Stimulated activated memory B cell treated with anti-CD40 and anti-IgM and Interleukin-4, amounts not matched to agents 10 μg/mL and 1 μg/mL and 100 μg/mL, for 72 hours (primary cell): Measurements from ENCODE around the gene RAI1.
"Not testable (repeated sequence)": the region's sequence is repeated elsewhere in the genome, so short reads cannot be mapped to it uniquely, and the experiment has no call there.

ENCODE experiments used
- ATAC-seq: fragments of 150-1000 bp; cut with Tn5 transposase; 2 replicates; pipeline ENCODE4 v1.10.0; 2021
- H3K27ac Mint-ChIP-seq: one replicate; pipeline ENCODE4 v1.8.0; 2022; ENCODE audit warnings: mild to moderate bottlenecking, mixed read lengths
- H3K27me3 Mint-ChIP-seq: one replicate; pipeline ENCODE4 v1.8.0; 2022; ENCODE audit warnings: mixed read lengths
- H3K36me3 Mint-ChIP-seq: one replicate; pipeline ENCODE4 v1.8.0; 2022; ENCODE audit warnings: mixed read lengths
- H3K4me1 Mint-ChIP-seq: one replicate; pipeline ENCODE4 v1.8.0; 2022; ENCODE audit warnings: mixed read lengths
- H3K4me3 Mint-ChIP-seq: one replicate; pipeline ENCODE4 v1.8.0; 2022; ENCODE audit warnings: mild to moderate bottlenecking, moderate library complexity, mixed read lengths
- H3K9me3 Mint-ChIP-seq: one replicate; pipeline ENCODE4 v1.8.0; 2022; ENCODE audit warnings: mixed read lengths

Gene RAI1

GRCh38 chr17:17797119-17797809, 116.0 kb downstream of the RAI1 start:
- no peaks in the 10 kb centered on the region for H3K9me3 Mint-ChIP-seq
- H3K36me3 Mint-ChIP-seq: peaks cover 48% of the 10 kb centered on the region
- no peak for ATAC-seq
- peaks cover 19% of the 10 kb centered on the region for H3K4me1 Mint-ChIP-seq
- H3K27me3 Mint-ChIP-seq: no peaks in the 10 kb centered on the region
- no peak overlapping the region for H3K4me3 Mint-ChIP-seq
- H3K27ac Mint-ChIP-seq: no peak overlapping the region

DNA sequence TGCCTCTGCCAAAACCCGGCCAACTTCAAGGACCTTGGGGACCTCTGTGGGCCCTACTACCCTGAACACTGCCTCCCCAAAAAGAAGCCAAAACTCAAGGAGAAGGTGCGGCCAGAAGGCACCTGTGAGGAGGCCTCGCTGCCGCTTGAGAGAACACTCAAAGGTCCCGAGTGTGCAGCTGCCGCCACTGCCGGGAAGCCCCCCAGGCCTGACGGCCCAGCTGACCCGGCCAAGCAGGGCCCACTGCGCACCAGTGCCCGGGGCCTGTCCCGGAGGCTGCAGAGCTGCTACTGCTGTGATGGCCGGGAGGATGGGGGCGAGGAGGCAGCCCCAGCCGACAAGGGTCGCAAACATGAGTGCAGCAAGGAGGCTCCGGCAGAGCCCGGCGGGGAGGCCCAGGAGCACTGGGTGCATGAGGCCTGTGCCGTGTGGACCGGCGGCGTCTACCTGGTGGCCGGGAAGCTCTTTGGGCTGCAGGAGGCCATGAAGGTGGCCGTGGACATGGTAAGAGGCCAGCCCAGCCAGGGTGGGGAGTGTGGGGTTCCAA, 116.8 kb downstream of the RAI1 start:
- H3K4me3 Mint-ChIP-seq: no peak overlapping the region
- peaks cover 13% of the 10 kb centered on the region for H3K4me1 Mint-ChIP-seq
- H3K27ac Mint-ChIP-seq: no peak overlapping the region
- H3K27me3 Mint-ChIP-seq: no peaks in the 10 kb centered on the region
- H3K36me3 Mint-ChIP-seq: peaks cover 47% of the 10 kb centered on the region
- ATAC-seq: no peak
- H3K9me3 Mint-ChIP-seq: no peaks in the 10 kb centered on the region

- no peak for ATAC-seq
- Mint-ChIP-seq H3K36me3 (peaks cover 44% of the 10 kb centered on the region), H3K4me3 (no peak overlapping the region), H3K4me1 (peaks cover 9% of the 10 kb centered on the region), H3K27me3 (no peaks in the 10 kb centered on the region), H3K27ac (no peak overlapping the region), H3K9me3 (no peaks in the 10 kb centered on the region)
These were observed 117.5 kb downstream of the RAI1 start for GRCh38 chr17:17798573-17799255.

DNA sequence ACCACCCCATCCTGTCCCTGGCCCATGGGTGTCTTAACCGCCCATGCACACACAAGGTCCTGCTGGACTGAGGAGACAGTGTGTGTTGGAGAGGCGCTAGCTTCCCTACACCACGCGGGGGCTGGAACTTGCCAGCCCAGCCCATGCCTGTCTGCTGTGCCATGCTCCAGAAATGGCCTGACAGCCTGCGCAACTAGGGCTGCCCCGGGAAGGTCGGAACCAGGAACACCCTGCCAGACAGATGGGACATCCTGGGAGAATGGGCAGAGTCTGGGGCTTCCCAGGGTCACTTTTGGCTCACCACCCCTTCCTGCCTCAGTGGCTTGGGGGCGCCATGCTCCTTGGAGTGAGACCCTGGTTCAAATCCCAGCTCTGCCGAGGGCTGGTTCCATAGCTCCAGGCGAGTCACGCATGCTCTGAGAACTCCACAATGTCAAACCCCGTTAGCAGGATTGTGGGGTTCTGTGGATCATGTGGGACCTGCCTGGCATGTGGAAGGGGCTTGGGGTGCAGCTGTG, 119.3 kb downstream of the RAI1 start:
- Mint-ChIP-seq H3K9me3 (no peaks in the 10 kb centered on the region), H3K4me3 (no peak overlapping the region), H3K27ac (no peak overlapping the region), H3K36me3 (peaks cover 40% of the 10 kb centered on the region), H3K4me1 (peaks cover 6% of the 10 kb centered on the region), H3K27me3 (no peaks in the 10 kb centered on the region)
- no peak for ATAC-seq

DNA sequence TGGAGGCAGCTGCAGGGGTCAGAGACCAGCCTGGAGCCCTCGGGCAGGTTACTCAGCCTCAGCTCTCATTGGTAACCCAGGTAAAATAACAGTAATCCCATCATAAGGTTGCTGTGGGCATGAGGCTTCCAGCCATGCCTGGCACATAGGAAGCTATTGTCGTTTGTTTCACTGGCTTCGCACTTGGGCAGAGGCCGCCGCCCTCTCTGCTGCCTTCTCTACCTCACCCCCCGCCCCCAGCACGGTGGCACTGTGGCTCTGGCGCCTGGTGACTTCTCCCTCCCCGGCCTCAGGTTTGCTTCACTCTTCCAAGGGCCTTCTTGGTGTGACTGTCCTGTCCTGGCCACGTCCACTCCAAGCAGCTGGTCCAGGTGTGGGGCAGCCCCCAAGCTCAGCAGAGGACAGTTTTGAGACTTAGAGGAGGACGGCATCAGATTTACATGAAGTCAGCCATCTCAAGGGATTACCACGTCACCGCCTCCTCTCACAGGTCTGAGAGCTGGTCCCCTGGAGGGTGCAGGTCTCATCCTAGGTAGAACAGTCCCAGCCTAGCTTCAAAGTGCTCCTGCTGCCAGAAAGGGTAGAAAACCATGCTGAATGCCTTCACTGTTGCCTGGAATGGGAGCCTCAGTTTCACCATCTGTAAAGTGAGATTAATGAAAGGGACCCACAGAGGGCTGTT, 120.7 kb downstream of the RAI1 start:
- Mint-ChIP-seq H3K27me3 (no peaks in the 10 kb centered on the region), H3K27ac (no peak overlapping the region), H3K4me3 (no peak overlapping the region), H3K4me1 (peaks cover 6% of the 10 kb centered on the region), H3K9me3 (no peaks in the 10 kb centered on the region), H3K36me3 (peaks cover 45% of the 10 kb centered on the region)
- no peak for ATAC-seq

GRCh38 chr17:17804007-17804406, 122.7 kb downstream of the RAI1 start:
- H3K9me3 Mint-ChIP-seq: no peaks in the 10 kb centered on the region
- no peak overlapping the region for H3K4me3 Mint-ChIP-seq
- peaks cover 47% of the 10 kb centered on the region for H3K36me3 Mint-ChIP-seq
- no peaks in the 10 kb centered on the region for H3K27me3 Mint-ChIP-seq
- no peak overlapping the region for H3K27ac Mint-ChIP-seq
- ATAC-seq: no peak
- peaks cover 11% of the 10 kb centered on the region for H3K4me1 Mint-ChIP-seq

DNA sequence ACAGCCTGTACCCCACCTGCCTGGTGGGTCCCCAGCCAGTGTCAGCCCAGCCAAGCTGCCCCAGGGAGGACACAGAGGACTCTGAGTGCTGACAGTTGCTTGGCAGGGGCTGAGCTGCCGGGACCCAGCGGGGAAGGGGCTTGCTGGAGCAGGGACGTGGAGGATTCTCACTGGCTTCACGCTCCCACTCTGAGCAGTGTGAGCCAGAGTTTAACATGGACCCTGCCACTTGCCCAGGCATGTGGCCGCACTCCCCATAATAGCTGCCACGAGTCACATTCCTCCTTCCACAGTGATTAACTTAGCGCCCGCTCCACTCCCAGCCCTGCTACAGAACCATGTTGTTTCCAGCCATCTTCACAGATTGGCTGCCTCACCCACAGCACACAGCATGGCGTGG, 124.3 kb downstream of the RAI1 start:
- Mint-ChIP-seq H3K4me1 (peaks cover 11% of the 10 kb centered on the region), H3K9me3 (no peaks in the 10 kb centered on the region), H3K4me3 (no peak overlapping the region), H3K36me3 (peaks cover 46% of the 10 kb centered on the region), H3K27me3 (no peaks in the 10 kb centered on the region), H3K27ac (peak overlapping the region; percentile 2)
- no peak for ATAC-seq

- H3K27me3 Mint-ChIP-seq: no peaks in the 10 kb centered on the region
- no peaks in the 10 kb centered on the region for H3K9me3 Mint-ChIP-seq
- ATAC-seq: no peak
- no peak overlapping the region for H3K4me3 Mint-ChIP-seq
- H3K4me1 Mint-ChIP-seq: peaks cover 11% of the 10 kb centered on the region
- H3K36me3 Mint-ChIP-seq: peaks cover 46% of the 10 kb centered on the region
- peak overlapping the region; percentile 2 for H3K27ac Mint-ChIP-seq
These were observed 124.8 kb downstream of the RAI1 start for GRCh38 chr17:17806035-17806434.

- no peak for ATAC-seq
- no peak overlapping the region for H3K4me3 Mint-ChIP-seq
- peaks cover 15% of the 10 kb centered on the region for H3K4me1 Mint-ChIP-seq
- no peaks in the 10 kb centered on the region for H3K9me3 Mint-ChIP-seq
- no peaks in the 10 kb centered on the region for H3K27me3 Mint-ChIP-seq
- peaks cover 44% of the 10 kb centered on the region for H3K36me3 Mint-ChIP-seq
- no peak overlapping the region for H3K27ac Mint-ChIP-seq
These were observed 125.5 kb downstream of the RAI1 start for GRCh38 chr17:17806611-17807274.

- ATAC-seq: no peak
- Mint-ChIP-seq H3K9me3 (no peaks in the 10 kb centered on the region), H3K27ac (no peak overlapping the region), H3K36me3 (peaks cover 44% of the 10 kb centered on the region), H3K4me3 (no peak overlapping the region), H3K27me3 (no peaks in the 10 kb centered on the region), H3K4me1 (peaks cover 22% of the 10 kb centered on the region)
These were observed 126.2 kb downstream of the RAI1 start for GRCh38 chr17:17807440-17807839.

DNA sequence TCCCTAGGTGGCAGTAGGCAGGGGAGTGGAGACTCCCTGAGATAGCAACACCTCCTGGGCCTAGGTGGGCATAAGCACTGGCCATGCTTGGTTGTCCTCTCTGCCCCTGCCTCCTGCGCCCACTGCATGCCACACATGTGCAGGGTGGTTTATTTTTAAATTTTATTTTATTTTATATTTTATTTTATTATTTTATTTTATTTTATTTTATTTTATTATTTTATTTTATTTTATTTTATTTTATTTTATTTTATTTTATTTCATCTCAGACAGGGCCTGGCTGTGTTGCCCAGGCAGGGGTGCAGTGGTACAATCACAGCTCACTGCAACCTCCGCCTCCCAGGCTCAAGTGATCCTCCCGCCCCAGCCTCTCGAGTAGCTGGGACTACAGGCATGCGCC, 126.9 kb downstream of the RAI1 start:
- H3K4me3 Mint-ChIP-seq, H3K9me3 Mint-ChIP-seq, ATAC-seq, H3K27me3 Mint-ChIP-seq, H3K27ac Mint-ChIP-seq: not testable (repeated sequence)
- peaks cover 48% of the 10 kb centered on the region for H3K36me3 Mint-ChIP-seq
- H3K4me1 Mint-ChIP-seq: peaks cover 22% of the 10 kb centered on the region

DNA sequence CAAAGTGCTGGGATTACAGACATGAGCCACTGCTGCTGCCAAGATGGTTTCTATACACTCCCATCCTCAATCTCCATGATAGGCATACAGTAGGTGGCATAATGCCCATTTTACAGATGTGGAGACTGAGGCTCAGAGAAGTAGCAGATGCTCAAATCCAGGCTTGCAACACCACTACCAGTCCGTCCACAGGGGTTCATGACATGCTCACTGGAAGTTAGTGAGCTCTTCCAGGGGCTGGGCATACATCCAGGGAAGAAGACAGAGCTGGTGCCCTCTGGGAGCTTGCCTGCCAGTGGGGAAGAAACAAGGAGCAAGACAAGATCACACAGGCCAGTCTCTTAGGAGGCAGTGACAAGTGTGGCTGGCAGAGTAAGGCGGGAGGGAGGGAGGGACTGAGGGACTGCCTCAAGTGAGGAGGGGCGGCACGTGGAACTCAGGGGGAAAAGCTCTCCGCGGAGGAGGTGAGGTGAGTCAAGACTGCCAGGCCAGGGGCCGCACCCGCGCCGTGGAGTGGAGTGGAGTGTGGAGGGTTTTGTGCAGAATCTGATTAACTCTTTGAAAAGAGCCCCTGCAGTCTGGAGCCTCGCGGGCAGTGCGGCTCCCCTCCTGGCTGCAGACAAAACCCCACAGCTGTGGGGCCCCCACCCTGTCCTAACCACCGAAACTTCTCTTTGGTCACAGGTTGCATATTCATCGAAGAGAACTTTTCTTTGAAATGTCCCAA, 127.6 kb downstream of the RAI1 start:
- Mint-ChIP-seq H3K4me1 (peaks cover 22% of the 10 kb centered on the region), H3K4me3 (no peak overlapping the region)
- peak; percentile 73 for ATAC-seq

GRCh38 chr17:17809531-17810083, 128.3 kb downstream of the RAI1 start:
- Mint-ChIP-seq H3K4me1 (peaks cover 22% of the 10 kb centered on the region), H3K36me3 (peaks cover 48% of the 10 kb centered on the region), H3K9me3 (no peaks in the 10 kb centered on the region), H3K27ac (no peak overlapping the region), H3K27me3 (no peaks in the 10 kb centered on the region), H3K4me3 (no peak overlapping the region)
- peak; percentile 3 for ATAC-seq

More for the DNA sequence above, 127.6 kb downstream of the RAI1 start:
- no peaks in the 10 kb centered on the region for H3K9me3 Mint-ChIP-seq
- peaks cover 46% of the 10 kb centered on the region for H3K36me3 Mint-ChIP-seq
- H3K27ac Mint-ChIP-seq: no peak overlapping the region
- H3K27me3 Mint-ChIP-seq: no peaks in the 10 kb centered on the region
